HG03457 (cell line): ENCODE results near the gene EEF2.
"Not testable (repeated sequence)": the region's sequence is repeated elsewhere in the genome, so short reads cannot be mapped to it uniquely, and the experiment has no call there.

Experiments
- ATAC-seq: cut with Tn5 transposase; IDR thresholded peaks from one replicate; pipeline ENCODE4 v1.9.1; 2021; ENCODE audit warnings: moderate number of reproducible peaks; ENCODE audit not compliant: unreplicated experiment

The EEF2 gene

DNA sequence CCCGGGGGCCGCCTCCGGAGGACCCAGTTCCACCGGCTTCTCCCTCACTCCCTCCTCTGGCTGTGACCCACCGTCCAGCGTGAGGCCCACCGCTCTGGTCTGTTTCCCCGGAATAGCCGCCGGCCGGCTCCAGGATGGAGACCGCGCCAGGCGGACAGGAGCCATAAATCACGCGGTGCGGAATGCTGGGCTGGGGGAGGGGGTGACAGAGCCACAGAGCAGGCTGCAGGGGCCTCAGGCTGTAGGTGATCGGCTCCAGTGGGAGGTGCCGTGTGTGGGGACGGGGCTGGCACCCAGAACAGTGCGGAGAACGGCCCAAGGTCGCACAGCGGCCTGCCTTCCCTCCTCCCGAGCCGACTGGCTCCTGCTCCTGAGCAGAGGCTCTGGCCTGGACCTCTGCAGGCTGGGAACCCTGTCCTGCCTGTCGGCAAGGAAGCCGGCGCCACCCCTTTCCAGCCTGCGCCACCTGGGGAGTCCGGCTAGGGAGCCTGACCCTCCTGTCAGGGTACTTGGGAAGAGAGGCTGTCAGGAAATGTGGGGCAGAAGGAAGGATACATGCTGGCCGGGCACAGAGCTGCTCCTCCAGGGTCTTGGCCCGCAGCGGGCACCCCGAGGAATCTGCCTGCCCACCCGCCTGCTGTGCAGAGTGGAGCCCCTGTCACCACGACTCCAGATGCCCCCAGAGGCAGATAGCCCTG lies 30.6 kb upstream of the EEF2 start:
- no peak for ATAC-seq

DNA sequence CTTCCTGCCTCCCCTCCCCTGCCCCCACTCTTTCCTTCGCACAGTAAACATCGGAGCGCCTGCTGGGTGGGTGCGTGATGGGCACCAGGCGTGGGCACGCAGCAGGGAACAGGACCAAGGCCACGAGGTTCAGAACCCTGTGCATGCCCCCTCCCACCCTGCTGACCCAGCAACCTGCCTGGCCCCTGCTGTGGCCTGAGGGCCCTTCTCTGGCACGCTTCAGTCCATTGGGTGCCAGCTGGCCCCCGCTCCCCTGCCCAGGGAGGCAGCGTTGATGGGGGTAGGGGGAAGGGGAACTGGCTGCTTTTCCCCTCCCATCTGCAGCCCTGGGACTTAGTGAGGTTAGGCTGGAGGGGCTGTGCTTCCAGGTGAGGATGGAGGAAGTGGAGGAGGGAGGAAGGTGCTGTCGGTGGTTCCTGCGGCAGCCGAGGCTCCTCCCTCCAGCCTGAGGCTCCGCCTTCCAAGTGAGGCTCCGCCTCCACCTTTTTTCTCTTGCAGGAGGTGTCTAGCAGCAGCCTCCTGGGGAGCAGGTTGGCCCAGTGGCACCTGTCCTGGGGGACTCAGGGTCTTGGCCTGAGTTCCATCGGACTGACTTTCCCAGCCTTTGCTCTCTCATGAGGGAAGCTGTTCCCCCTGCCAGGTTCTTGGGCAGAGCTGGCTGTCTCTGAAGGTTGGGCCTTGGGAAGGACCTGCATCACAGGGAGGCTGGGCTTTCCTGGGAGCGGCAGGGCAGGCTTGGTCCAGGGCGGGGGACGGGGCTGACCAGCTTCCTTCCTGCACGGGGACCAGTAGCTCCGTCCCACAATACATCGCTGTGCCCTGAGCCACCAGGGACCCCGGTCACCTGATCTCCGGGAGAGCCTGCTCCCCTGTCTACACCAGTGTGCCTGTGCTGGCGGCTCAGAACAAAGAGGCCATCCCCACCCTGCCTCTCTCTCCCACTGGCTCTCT lies 29.6 kb upstream of the EEF2 start:
- no peak for ATAC-seq

DNA sequence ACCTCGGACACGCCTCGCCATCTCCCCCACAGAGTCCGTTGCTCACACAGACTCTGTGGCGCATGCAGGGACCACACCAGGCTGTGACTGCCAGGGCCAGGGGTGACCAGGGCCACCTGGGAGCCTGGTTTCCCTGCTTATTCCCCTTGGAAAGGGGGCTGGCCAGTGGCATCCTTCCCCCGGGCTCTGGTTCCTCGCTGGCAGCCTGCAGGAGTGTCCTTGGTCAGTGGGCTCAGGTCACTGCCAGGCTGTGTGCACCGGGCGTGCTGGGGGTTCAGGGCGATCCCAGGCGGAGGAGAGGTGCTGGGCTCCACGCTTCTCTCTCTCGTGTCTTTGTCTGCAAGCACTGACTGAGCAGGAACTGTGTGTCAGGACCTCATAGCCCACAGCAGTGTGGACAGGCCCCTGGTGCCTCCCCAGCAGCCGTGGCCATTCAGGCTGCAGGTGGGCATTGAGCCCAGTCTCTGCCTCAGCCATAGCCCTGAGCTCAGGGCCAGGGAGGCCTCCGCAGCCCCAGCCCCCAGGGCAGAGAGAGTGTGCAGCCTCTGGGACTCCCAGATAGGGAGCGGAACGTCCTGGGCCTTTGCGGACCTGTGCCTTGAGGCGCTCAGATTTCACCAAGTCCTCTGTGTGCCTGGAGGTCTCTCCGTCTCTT lies 28.8 kb upstream of the EEF2 start:
- ATAC-seq: no peak

DNA sequence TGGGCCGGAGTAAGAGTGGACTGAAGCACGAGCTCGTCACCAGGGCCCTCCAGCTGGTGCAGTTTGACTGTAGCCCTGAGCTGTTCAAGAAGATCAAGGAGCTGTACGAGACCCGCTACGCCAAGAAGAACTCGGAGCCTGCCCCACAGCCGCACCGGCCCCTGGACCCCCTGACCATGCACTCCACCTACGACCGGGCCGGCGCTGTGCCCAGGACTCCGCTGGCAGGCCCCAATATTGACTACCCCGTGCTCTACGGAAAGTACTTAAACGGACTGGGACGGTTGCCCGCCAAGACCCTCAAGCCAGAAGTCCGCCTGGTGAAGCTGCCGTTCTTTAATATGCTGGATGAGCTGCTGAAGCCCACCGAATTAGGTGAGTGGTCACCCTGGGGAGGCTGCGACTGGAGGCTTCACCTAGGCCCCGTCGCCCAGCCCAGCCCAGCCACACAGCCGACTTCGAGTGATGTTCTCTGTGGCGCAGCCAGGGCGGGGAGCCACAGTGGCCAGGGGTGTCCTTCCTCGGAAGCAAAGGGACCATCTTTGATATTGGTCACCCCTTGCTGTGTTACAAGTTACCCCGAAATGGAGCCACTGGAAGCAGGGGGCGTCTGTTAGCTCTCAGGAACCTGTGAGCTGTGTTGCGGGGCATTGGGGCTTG lies 27.8 kb upstream of the EEF2 start:
- no peak for ATAC-seq

DNA sequence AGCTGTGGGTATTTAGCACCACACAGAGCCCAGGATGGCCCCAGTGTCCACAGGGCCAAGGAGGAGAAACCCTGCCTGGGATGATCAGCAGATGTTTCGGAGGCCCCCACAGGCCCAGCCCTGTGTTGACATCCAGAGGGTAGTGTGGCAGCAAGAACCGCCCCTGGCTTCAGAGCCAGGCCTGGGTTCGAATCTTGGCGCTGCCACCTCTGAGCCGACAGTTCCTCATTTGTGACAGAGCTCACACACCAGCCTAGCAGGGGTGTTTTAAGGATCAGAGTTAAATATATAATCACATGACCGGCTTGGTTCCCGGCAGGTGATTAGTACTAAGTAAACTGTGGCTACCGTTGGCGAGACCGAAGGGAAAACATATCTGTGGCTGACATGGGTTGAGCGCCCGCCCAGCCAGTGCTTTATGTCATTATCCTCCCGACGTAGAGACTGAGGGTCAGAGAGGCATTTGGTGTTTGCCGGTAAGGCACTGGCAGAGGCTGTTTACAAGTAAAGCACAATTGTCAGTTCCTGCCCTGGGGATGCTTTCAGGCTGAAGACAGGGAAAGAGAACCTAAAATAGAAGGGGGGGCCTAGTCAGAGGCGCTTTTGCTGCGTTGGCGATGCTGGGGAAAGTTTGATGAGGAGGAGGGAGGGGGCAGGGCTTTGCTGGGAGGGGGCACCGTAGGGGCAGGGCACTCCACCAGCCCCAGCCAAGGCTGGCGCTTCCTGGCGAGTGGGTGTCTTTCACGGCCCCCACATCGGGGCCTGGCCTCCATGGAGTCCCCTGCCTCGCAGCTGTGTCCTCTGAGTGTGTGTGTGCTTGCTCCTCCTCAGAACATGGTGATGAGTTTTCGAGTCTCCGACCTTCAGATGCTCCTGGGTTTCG lies 27.1 kb upstream of the EEF2 start:
- ATAC-seq: no peak

DNA sequence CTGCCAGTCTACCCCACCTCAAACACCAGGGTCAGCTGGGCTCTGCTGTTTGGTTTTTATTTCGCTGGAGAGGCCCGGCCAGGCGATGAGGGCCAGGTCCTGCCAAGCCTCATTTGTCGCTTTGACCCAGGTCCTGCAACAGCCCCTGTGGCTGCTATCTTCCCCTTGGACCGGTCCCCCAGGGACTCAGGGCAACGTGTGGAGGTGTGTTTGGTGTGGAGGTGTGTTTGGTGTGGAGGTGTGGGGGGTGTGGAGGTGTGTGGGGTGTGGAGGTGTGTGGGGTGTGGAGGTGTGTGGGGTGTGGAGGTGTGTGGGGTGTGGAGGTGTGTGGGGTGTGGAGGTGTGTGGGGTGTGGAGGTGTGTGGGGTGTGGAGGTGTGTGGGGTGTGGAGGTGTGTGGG lies 26.2 kb upstream of the EEF2 start:
- not testable (repeated sequence) for ATAC-seq

DNA sequence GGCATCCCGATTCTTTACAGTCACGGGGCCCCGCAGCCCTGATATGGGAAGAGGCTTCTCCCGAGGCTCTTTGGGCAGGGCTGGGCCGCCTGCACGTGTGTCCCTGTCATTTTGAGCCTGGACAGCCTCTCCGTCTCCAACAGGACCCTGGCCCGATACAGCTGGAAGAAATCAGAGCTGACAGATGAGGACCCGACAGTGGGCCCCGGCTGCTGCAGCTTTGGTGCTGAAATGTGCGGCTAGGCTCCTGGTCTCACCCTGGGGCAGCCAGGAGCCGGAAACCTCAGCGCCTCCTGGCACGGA lies 25.5 kb upstream of the EEF2 start:
- ATAC-seq: no peak

DNA sequence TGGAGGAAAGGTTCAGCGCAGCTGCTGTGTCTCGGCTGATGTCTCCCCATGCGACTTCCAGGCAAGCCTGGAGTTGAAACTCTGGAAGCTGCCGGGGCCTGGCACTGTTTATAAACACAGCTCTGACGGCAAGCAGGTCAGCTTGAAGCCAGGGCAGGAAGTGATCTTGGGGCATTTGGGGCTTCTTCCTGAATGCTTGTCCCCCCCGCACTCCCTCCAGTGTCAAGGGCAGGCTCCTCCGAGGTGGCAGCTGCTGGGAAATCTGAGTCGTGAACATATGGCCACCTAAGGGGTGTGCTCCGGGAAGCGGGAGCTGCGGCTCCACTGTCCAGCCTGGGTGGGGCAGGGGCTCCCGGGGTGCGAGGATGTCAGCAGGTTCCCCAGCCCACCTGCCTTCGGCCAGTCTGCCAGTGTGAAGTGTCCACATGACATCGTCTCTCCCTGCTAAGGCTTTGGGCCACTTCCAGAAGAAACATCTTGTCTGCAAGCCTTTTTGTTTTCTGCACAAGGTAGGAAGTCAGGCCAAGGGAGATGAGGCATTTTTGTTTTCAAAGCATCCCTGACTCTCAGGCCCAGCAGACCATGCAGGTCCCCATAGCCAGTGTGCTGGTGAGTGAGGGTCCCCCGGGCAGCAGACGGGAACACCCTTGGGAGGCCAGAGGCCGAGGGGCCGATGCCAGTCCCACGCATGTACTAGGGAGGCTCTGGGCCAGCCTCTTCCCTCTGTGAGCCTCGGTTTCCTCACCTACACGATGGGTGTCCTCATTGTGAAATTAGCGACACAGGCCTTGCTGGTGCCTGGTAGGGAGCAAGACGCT lies 24.9 kb upstream of the EEF2 start:
- ATAC-seq: no peak

DNA sequence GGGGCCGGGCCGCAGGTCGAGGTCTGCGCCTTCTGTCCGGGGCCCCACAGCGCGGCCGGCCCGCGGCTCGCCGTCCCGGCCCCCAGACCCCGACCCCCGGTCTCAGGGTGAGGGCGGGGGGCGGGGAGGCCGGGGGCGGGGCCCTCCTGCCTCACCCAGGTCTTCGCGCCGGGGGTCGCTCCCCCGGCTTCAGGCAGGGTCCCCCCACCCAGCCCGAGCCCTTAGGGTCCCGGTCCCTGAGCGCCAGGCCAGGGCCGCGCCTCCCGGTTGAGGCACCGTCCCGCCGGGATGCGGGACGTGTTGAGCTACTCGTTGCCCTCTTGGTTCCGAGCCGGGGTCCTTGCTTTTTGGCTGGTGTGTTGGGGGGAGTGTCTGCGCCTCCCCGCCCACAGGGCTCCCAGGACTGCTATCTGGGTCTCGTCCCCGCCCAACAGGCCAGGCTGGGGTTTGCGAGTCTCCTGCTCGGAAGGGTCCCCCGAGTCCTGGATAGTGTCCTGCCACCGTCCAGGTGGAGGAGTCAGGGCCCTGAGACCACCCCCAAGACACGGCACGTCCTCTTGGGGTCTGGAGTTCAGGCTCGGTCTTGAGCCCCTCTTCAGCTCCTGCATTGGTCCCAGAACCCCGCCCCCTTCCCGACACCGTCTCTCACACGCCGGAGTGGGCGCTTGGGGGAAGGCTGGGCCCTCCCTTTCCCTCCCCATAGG lies 22.7 kb upstream of the EEF2 start:
- ATAC-seq: no peak

DNA sequence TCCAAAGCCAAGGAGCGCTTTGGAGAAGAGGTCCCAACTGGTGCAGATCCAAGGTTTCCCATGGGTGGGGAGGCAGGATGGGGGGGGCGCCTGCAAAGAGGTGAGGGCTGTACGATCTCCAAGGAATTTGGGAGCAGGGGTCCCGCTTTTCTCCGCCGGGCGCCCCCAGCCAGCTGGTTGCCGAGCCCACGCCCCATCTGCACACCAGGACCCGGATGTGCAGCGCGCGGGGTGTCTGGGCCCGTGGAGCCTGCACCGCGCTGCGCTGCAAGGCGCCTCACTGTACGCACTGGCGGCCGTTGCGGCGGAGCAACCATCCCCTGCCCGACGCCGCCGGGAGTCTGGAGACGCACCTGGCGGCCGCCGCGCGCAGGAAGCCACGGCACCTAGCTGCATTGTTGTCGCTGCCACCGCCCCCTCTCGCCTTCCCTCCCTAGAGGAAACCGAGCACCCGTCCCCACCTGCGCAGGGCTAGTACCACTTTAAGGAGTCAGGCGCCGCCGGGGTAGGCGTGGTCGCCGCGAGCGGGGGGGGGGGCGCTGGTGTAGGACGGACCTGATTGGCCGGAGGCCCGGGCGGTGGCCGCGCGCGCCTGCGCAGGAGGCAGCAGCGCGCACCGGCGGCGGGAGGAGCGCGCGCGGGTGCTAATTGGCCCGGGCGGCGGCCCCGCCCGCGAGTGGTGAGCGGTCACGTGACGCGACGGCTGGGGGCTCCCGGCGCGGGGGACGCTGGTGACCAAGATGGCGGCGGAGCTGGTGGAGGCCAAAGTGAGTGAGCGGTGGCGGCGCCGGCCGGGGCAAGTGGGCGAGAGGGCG lies 22.0 kb upstream of the EEF2 start, which contains the start of gene PIAS4:
PIAS4 (plus strand) TSS at position 716 of the 815 bp plus-strand sequence; CDS start at position 741, 25 bp downstream.
- ATAC-seq: peak; percentile 59

DNA sequence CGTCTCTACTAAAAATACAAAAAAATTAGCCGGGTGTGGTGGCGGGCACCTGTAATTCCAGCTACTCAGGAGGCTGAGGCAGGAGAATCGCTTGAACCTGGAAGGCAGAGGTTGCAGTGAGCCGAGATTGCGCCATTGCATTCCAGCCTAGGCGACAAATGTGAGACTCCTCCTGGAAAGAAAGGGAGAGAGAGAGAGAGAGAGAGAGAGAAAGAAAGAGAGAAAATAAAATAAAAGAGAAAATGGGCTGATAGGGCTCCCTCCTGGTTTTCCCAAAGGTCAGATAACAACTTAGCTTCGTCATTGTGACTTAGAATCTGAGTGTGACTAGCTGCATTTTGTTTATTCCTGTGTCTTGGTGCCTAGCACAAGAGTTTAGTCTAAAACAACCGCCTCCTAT lies 20.2 kb upstream of the EEF2 start:
- ATAC-seq: not testable (repeated sequence)

DNA sequence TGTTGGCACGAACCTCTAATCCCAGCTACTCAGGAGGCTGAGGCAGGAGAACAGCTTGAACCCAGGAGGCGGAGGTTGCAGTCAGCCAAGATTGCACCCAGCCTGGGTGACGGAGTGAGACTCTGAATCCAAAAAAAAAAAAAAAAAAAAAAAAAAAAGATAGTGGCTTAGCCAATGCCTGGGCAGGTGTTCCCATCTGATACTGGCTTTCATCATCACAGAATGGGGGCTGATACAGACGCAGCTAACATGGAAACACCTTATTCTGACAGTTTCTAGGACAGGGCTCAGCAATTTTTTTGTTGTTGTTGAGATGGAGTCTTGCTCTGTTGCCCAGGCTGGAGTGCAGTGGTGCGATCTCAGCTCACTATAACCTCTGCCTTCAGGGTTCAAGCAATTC lies 15.5 kb upstream of the EEF2 start:
- ATAC-seq: not testable (repeated sequence)

DNA sequence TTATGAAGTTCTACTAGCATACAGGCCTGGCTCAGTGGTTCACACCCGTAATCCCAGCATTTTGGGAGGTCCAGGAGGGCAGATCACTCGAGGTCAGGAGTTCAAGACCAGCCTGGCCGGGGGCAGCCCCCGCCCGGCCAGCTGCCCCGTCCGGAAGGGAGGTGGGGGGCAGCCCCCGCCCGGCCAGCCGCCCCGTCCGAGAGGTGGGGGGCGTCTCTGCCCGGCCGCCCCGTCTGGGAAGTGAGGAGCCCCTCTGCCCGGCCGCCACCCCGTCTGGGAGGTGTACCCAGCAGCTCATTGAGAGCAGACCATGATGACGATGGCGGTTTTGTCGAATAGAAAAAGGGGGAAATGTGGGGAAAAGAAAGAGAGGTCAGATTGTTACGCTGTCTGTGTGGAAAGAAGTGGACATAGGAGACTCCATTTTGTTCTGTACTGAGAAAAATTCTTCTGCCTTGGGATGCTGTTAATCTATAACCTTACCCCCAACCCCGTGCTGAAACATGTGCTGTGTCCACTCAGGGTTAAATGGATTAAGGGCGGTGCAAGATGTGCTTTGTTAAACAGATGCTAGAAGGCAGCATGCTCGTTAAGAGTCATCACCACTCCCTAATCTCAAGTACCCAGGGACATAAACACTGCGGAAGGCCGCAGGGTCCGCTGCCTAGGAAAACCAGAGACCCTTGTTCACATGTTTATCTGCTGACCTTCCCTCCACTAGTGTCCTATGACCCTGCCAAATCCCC lies 13.6 kb upstream of the EEF2 start:
- not testable (repeated sequence) for ATAC-seq

DNA sequence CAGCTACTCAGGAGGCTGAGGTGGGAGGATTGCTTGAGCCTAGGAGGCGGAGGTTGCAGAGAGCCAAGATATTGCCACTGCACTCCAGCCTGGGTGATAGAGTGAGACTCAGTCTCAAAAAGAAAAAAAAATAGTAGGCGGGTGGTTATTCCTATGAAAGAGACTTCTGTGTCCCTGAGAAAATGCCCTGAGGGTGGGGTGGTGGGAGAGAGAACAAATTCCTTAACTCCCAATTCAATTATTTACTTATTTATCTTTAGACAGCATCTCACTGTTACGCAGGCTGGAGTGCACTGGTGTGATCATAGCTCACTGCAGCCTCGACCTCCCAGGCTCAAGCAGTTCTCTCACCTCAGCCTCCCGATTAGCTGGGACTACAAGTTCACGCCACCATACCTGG lies 10.3 kb upstream of the EEF2 start:
- no peak for ATAC-seq

DNA sequence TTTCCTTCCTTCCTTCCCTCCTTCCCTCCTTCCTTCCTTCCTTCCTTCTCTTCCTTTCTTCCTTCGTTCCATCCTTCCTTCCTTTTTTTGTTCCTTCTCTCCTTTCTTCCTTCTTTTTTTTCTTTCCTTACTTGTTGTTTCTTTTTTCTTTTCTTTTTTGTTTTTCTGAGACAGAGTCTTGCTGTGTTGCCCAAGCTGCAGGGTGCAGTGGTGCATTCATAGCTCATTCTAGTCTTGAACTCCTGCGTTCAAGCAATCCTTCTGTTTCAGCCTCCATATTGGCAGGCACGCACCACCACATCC lies 5.5 kb upstream of the EEF2 start:
- no peak for ATAC-seq

DNA sequence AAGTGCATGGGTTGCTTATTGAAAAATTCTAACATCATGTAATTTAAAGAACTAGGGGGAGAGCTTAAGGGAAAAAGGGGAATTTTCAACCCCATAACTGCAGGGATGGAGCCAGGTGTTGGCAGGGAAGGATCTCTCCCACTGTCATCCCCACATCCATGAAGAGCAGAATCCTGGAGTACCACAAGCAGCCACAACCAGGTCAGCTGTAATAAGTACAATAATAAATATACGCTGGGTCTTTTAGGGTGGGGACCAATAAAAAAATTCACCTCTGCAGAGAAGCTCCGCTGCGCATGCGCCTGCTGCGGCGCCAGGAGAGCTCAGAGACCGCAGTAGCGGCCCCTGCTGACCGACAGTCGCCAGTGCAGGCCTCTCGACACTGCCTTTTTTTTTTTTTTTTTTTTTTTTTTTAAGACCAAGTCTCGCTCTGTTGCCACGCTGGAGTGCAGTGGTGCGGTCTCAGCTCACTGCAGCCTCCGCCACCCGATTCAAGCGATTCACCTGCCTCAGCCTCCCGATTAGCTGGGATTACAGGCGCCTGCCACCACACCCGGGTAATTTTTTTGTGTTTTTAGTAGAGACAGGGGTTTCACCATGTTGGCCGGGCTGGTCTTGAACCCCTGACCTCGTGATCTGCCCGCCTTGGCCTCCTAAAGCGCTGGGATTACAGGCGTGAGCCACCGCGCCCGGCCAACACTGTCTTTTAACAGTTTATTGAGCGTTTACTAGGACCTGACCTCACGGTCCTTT lies 2.5 kb upstream of the EEF2 start:
- no peak for ATAC-seq
